ENCODE data around the gene SLC4A5. TPM values are rescaled to one million over a fixed set of nuclear protein-coding genes. Genes with fewer than 3 reads are reported as not detected.

SLC4A5 gene
- total RNA-seq, 1 donor from 2014 or later = 4.2 TPM

- no peak overlapping the region for H3K27ac ChIP-seq
Measured at GRCh38 chr2:74327199-74327598, 16.0 kb downstream of the SLC4A5 start.

GRCh38 chr2:74325815-74326214, 17.4 kb downstream of the SLC4A5 start:
- intact Hi-C loops (cut with DNase I) = no loop called here
- Histone ChIP-seq H3K36me3 (no peaks in the 10 kb centered on the region), H3K9me3 (no peaks in the 10 kb centered on the region), H3K4me3 (no peak overlapping the region), H3K27ac (no peak overlapping the region), H3K27me3 (ENCODE audit: low read depth) (no peaks in the 10 kb centered on the region), H3K4me1 (no peaks in the 10 kb centered on the region)
- TF ChIP-seq CTCF (IDR thresholded peaks at IDR 0.05) = no peak
- no peak for ATAC-seq
- no peak for DNase-seq

More at GRCh38 chr2:74327199-74327598, 16.0 kb downstream of the SLC4A5 start:
- ATAC-seq (no peak), DNase-seq (no peak)
- no peak for TF ChIP-seq CTCF (IDR thresholded peaks at IDR 0.05)
- Histone ChIP-seq H3K9me3 (no peaks in the 10 kb centered on the region), H3K4me3 (no peak overlapping the region), H3K27me3 (ENCODE audit: low read depth) (no peaks in the 10 kb centered on the region), H3K36me3 (no peaks in the 10 kb centered on the region), H3K4me1 (no peaks in the 10 kb centered on the region)
- intact Hi-C loops (cut with DNase I) = no loop called here

- no peak overlapping the region for H3K4me3 ChIP-seq
- no peaks in the 10 kb centered on the region for H3K27me3 ChIP-seq (ENCODE audit: low read depth)
- no peak overlapping the region for H3K27ac ChIP-seq
- no peak for TF ChIP-seq CTCF (IDR thresholded peaks at IDR 0.05)
- intact Hi-C loops (cut with DNase I) = no loop called here
- no peaks in the 10 kb centered on the region for H3K4me1 ChIP-seq
- no peaks in the 10 kb centered on the region for H3K9me3 ChIP-seq
- H3K36me3 ChIP-seq = no peaks in the 10 kb centered on the region
- DNase-seq (no peak), ATAC-seq (no peak)
Measured at GRCh38 chr2:74321737-74322136, 21.5 kb downstream of the SLC4A5 start.

- intact Hi-C loops (cut with DNase I) = no loop called here
- ATAC-seq (no peak), DNase-seq (no peak)
- Histone ChIP-seq H3K4me1 (no peaks in the 10 kb centered on the region), H3K27ac (no peak overlapping the region), H3K36me3 (no peaks in the 10 kb centered on the region), H3K4me3 (no peak overlapping the region), H3K9me3 (no peaks in the 10 kb centered on the region), H3K27me3 (ENCODE audit: low read depth) (no peaks in the 10 kb centered on the region)
- TF ChIP-seq CTCF (IDR thresholded peaks at IDR 0.05) = no peak
Measured at GRCh38 chr2:74317701-74318100, 25.5 kb downstream of the SLC4A5 start.

DNA sequence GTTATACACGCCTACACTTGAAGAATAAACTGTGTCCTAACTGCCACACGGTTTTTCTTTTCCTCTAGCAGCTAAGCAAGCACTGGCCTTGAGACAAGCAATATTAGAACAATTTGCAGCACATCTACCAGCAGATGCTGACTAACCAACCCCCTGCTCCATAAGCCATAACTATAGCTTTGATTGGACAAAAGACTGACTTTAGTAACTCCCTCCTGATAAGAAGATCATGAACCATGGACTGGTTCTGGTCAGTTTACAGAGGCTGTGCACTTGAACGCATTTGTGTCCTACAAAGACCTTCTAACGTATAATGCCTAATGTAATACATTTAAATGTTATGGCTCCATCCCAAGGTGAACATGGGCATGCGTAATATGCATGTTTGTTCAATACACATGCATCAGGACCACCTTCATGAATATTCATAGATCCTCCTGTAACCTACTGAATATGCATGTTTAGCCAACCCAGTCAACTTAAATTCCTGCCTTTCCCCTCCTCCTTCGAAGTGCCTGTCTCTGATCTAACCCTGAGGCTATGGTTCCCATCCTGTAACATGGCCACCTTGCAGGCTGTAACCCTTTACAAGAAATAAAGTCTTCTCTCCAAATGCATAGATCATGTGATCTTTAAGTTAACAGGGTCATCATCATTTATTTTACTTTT, 26.5 kb downstream of the SLC4A5 start:
- H3K27ac ChIP-seq = no peak overlapping the region
- H3K36me3 ChIP-seq = no peaks in the 10 kb centered on the region
- H3K4me1 ChIP-seq = no peaks in the 10 kb centered on the region
- ATAC-seq = no peak
- TF ChIP-seq CTCF (IDR thresholded peaks at IDR 0.05) = no peak
- intact Hi-C loops (cut with DNase I) = no loop called here
- H3K4me3 ChIP-seq = no peak overlapping the region
- DNase-seq = no peak
- H3K9me3 ChIP-seq = no peaks in the 10 kb centered on the region
- H3K27me3 ChIP-seq (ENCODE audit: low read depth) = no peaks in the 10 kb centered on the region
